ENCODE measurements around the gene RNF144A.
A peak's percentile ranks its signal among the peaks of the same experiment; 100 is the strongest.
"Not testable (repeated sequence)": the region's sequence is repeated elsewhere in the genome, so short reads cannot be mapped to it uniquely, and the experiment has no call there.

RNF144A gene

GRCh38 chr2:6917071-6917760 is at the start of gene RNF144A:
TSS of gene RNF144A (plus strand) at chr2:6917412. CDS start at chr2:6996927, 79,515 bp downstream.
- peak; percentile 76 for DNase-seq

GRCh38 chr2:6872394-6872793 is 44.8 kb upstream of the RNF144A start:
- DNase-seq: no peak

GRCh38 chr2:6874032-6874431 is 43.2 kb upstream of the RNF144A start:
- DNase-seq: no peak

GRCh38 chr2:6876309-6876708 is 40.9 kb upstream of the RNF144A start:
- no peak for DNase-seq

GRCh38 chr2:6877402-6878304 is 39.6 kb upstream of the RNF144A start, which contains the start of gene RSAD2:
TSS of gene RSAD2 (plus strand) at chr2:6877777. CDS start at chr2:6877801, 24 bp downstream.
- DNase-seq: no peak

- no peak for DNase-seq
Measured at GRCh38 chr2:6878549-6878948, 38.7 kb upstream of the RNF144A start.

GRCh38 chr2:6879011-6879410 is 38.2 kb upstream of the RNF144A start:
- DNase-seq: no peak

- DNase-seq: no peak
Measured at GRCh38 chr2:6880200-6880733, 36.9 kb upstream of the RNF144A start.

GRCh38 chr2:6881046-6881445 is 36.2 kb upstream of the RNF144A start:
- DNase-seq: no peak

GRCh38 chr2:6881516-6881915 is 35.7 kb upstream of the RNF144A start:
- DNase-seq: no peak

GRCh38 chr2:6883448-6884122 is 33.6 kb upstream of the RNF144A start:
- DNase-seq: no peak

GRCh38 chr2:6885551-6885950 is 31.7 kb upstream of the RNF144A start:
- no peak for DNase-seq

- DNase-seq: no peak
Measured at GRCh38 chr2:6885968-6886367, 31.2 kb upstream of the RNF144A start.

GRCh38 chr2:6887751-6888192 is 29.4 kb upstream of the RNF144A start:
- DNase-seq: no peak

- DNase-seq: no peak
Measured at GRCh38 chr2:6888724-6889123, 28.5 kb upstream of the RNF144A start.

GRCh38 chr2:6893876-6894482 is 23.2 kb upstream of the RNF144A start:
- no peak for DNase-seq

- DNase-seq: no peak
Measured at GRCh38 chr2:6896930-6897759, 20.1 kb upstream of the RNF144A start.

GRCh38 chr2:6902581-6902980 is 14.6 kb upstream of the RNF144A start:
- not testable (repeated sequence) for DNase-seq

- no peak for DNase-seq
Measured at GRCh38 chr2:6905668-6906067, 11.5 kb upstream of the RNF144A start.

- no peak for DNase-seq
Measured at GRCh38 chr2:6906165-6906741, 11.0 kb upstream of the RNF144A start.

- no peak for DNase-seq
Measured at GRCh38 chr2:6908291-6908690, 8.9 kb upstream of the RNF144A start.
